ENCODE results near the gene LYPD6B.

Gene LYPD6B

DNA sequence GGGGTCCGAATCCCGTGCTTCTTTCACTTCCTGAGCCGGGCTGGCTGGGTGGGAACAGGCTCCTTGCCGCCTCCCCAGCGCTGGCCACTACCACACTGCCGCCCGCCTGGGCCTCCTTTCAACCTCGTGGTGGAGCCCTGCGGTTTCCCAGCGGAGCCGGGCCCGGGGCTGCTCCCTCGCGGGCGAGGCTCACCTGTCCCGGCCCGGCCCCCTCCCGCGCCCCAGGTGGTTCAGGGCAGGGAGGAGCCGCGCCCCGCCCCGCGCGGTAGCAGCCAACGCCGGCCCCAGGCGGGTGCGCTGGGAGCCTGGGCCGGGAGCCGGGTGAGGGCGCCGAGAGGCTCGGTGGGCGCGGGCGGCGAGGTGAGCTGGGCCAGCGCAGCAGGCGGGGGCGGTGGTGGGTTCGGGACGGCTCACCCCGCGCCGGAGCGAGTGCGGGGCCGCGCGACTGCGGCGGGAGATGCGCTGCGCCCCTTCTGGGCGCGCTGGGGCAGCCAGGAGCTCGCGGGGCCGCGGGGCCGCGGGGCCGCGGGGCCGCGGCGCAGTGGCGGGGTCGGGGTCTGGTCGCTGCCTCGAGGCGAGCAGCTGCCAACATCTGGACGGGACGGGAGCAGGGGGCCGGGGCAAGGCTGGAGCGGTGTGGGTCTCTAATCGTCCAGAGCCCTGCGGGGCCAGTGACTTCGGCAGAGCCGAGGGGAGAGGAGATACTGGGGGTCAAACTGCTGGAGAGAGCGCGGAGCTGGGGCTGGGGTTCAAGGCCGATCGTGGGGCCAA is at the start of gene LYPD6B:
Gene LYPD6B (plus strand): TSS at position 258 of the 771 bp plus-strand sequence. CDS start 92,250 bp downstream, outside the sequence.
- peak; percentile 61 for DNase-seq

GRCh38 chr2:148989882-148990493 is 48.5 kb upstream of the LYPD6B start:
- DNase-seq = peak; percentile 64

DNA sequence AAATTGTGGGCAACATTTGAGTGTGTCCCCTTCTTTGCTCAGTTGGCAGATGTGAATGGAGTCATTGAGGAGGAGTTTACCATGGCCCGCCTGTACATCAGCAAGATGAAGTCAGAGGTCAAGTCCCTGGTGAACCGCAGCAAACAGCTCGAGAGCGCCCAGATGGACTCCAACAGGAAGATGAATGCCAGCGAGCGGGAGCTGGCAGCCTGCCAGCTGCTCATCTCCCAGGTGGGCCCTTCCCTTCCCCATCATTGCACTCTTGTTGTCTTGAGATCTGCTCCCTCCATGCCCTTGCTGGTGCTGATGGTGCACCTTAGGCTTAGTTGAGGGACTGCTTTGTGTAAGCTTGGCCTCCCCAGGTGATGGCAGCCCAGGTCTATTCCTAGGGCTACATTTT is 47.5 kb upstream of the LYPD6B start:
- no peak for DNase-seq

GRCh38 chr2:148992448-148992847 is 46.1 kb upstream of the LYPD6B start:
- no peak for DNase-seq

- DNase-seq = no peak
These were observed 45.1 kb upstream of the LYPD6B start for GRCh38 chr2:148993351-148993750.

DNA sequence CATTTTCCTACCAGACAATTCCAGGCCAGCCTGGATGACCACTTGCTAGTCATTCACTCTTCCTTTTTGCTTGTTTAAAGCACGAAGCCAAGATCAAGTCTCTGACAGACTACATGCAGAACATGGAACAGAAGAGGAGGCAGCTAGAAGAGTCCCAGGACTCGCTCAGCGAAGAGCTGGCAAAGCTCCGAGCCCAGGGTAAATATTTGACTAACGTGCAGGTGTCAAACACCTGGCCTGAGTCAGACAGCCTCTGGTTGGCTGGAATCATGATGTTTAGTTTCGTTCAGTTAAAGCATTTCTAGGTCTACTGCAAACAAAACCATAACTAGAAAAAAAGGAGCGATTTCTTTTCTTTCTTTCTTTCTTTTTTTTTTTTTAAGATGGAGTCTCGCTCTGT is 44.2 kb upstream of the LYPD6B start:
- DNase-seq = peak; percentile 66

GRCh38 chr2:148996805-148997204 is 41.7 kb upstream of the LYPD6B start:
- no peak for DNase-seq

DNA sequence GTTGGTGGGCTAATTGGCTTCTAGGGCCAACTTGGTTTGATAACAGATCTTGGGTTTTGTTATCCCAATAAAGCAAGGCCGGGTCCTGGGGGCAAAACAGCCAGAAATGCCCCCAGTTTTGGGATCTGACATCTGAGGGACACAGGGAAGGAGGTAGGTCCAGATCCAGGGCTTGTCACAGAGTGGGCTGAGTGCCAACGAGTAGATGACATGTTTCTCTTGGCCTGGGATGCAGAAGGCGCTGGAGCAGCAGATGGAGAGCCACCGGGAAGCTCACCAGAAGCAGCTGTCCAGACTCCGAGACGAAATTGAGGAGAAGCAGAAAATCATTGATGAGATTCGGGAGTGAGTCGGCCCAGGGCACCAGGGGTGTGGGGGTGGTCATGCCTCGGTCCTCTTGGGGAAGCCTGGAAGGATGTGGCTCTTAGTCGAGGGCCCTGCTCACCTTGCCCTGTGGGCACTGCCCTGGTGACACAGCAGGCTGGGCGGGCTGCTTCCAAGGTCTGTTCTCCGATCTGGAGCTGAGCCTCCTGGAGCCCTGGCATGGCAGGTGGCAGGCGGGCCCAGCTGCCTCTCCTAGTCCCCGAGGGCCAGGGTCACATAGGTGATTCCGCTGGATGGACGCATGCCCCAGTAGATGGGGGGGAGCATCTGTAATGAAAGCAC is 40.2 kb upstream of the LYPD6B start:
- DNase-seq = no peak

GRCh38 chr2:148998831-148999200 is 39.7 kb upstream of the LYPD6B start:
- DNase-seq = no peak

DNA sequence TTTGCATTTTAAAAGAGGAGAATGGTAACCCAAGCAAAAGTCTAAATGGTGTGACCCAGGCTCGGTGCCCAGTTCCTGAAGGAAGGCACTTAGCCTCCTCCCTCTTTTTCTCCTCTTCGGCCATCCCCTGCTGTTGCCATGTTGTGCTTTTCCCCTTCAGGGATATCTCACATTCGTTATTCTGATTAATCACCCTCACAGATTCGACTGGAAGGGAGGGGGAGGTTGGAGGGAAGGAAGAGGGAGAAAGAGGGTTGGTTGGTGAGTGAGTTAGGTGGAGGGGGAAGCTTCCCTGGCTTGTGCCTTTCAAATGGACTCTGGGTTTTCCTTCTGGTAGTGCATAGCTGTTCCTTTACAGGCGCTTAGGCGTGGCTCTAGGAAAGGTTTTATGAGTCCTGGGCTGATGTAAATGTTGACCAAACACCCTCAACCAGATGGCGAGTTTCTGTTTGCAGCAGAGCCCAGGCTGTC is 39.0 kb upstream of the LYPD6B start:
- DNase-seq = no peak

DNA sequence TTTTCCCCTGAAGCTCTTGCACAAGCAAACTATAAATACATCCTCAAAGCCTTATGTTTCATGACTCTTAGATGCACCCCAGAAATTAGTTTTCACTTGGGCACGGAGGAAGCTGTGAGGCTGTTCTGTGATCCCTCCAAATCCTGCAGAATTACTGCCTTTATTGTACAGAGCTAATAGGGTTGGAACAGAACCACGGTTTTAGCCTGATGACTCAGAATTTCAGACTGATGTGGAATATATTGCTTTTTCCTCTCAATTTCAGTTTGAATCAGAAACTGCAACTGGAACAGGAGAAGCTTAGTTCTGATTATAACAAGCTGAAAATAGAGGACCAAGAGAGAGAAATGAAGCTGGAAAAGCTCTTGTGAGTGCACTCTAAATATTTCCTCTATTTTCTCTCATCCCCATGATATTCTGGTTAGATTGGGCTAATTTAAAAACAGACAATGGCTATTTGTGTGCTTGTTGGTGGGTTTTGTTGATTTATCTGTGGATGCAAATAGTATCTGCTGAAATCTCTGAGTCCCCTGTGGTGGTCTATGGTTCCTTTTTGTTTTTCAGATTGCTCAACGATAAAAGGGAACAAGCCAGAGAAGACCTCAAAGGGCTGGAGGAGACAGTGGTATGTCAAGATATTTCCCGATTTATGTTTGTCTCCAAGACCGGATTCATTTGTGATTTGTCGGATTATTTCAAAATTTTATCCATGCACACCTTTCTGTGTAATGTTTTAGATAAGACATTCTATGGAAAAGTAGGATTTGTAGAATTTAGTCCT is 38.2 kb upstream of the LYPD6B start:
- DNase-seq = no peak

- no peak for DNase-seq
These were observed 37.0 kb upstream of the LYPD6B start for GRCh38 chr2:149001496-149001895.

- no peak for DNase-seq
These were observed 36.1 kb upstream of the LYPD6B start for GRCh38 chr2:149002378-149002890.

DNA sequence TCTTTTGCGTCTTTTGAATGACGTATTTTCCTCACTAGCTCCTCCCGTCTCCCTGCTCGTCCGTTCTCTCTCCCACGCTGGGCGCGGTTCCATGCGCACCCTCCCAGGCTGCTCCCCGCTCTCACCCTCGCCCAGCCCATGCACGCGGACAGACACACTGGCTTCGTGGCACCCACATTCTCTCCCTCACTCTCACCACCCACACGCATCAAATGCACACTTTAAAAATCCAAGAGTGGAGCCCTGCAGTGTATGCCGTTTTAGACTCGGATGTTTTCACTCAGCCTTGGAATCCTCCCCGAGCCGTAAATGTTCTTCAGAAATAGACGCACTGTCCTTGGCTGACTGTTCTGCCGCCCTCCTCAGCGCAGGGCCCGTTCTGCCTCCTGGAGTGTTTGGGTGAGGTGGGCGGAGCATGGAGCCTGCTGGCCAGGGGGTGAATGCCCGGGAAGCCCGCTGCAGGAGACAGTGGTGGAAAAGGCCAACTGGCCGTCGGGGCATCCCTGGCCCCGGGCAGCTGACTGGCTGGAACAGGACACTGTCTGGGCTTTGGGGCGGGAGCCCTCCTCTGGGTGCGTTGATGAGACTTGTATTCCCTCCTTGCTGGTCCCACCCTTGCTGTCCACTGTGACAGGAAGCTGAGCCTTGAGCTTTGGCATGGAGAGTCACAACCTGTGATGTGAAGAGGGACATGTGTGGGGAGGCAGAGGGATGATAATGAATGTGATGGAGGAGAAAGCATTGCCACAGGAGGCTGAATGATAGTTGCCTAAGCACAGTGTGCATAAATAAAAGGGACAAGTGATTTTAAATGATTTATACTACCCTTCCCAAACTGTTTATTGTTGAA is 35.4 kb upstream of the LYPD6B start:
- DNase-seq = no peak

DNA sequence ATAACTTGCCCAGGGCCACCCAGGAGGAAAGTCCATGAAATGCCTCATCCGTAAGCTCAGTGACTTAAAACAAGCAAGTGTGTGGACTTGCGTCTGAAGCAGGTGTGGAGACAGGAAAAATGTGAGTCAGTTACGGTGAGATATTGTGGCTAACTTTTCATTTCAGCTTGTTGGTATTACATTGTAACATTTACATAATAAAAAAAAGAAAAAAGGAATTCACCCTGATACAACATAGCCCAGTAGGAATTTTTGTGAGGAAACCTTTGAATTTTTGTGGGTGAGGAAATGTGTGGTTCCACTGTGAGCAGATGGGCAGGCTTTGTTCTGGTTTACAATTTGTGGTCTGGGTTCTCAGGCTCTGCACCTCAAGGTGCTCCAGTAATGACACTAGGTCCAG is 33.7 kb upstream of the LYPD6B start:
- DNase-seq = no peak

DNA sequence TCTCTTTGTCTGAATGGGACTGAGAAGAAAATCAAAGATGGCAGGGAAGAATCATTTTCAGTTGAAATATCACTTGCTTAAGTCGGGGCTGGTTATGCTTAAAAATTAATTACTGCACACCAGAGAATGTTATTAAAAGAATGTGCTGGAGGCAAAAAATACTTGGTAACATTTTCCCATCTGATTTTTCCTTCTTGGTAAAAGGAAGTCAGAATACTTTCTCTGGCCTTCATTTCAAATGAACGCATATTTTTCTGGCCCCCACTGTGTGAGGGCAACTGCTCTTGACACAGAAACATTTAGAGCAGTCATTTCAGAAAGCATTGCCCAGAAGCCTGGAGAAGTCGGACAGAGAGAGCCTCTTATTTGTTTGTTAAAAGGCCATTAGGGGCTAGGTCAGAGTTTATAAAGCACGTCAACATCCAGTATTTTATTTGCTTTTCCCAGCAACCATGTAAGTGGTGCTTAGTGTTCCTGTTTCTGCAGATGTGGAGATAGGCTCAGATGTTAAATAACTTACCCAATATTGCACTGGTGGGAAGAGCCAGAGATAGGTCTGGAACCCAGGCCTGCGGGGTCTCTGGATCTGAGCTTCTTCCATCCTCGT is 32.9 kb upstream of the LYPD6B start:
- DNase-seq = no peak

GRCh38 chr2:149006883-149007543 is 31.5 kb upstream of the LYPD6B start:
- no peak for DNase-seq

- no peak for DNase-seq
These were observed 30.1 kb upstream of the LYPD6B start for GRCh38 chr2:149008381-149008780.

GRCh38 chr2:149009576-149010461 is 28.7 kb upstream of the LYPD6B start:
- no peak for DNase-seq

DNA sequence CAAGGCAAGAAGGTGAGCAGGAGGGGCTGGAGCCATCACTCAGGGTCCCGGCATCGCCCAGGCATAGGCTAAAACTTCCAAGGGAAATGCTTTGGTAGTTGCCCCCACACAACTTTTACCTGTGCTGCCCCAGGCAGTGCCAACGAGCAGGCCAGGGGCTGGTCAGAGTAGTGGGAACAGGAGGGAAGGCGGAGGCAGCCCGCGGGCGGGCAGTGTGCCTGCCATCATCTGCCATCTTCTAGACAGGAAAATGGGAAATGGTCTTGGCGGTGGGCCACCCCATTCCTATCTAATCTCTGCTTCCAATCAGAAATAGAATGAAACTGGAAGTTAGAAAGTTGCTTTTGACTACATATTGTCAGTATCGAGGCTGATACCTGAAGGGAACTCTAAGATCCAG is 26.0 kb upstream of the LYPD6B start:
- DNase-seq = no peak
